GM12892 (cell line): Measurements from ENCODE around the gene NMRAL1.

Experiments used
- POLR2AphosphoS5 ChIP-seq: IDR thresholded peaks from 2 replicates; pipeline ENCODE4 v1.6.1; 2011; ENCODE audit warnings: low read depth, low read length, control low read depth
- TAF1 ChIP-seq: IDR thresholded peaks from 2 replicates; pipeline ENCODE4 v1.6.1; 2011; ENCODE audit warnings: low read depth, mild to moderate bottlenecking, control low read depth, low read length, borderline replicate concordance

DNA sequence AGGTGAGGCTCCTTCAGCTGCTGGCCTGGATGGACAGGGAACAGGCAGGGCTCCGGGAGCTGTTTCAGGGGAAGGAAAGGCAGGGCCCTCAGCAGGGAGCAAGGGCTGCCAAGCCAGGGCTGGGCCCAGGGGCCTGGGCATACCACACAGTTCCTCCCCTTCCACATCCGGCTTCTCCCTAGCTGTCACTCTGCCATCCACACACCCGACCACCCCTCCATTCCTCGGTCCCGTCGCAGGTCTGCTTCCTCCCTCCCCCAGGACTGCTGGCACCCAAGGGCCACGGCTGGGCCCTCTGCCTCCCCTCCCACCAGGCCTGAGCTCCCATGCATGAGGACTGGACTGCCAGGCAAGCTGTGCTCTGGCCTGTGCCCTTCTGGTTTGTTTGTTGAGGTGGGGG is 40.2 kb upstream of the NMRAL1 start:
- TF ChIP-seq POLR2AphosphoS5, result no peak
- TF ChIP-seq TAF1, result no peak
